Stimulated activated CD4-positive, alpha-beta T cell treated with anti-CD3 and anti-CD28 coated beads, Interleukin-12 subunit alpha, Interleukin-12 subunit beta, amount 100 ng/mL, for 4 hours (primary cell): ENCODE measurements around the gene CRABP1.

Experiments used
- DNase-seq: peaks from one replicate; pipeline ENCODE4 v3.0.0-alpha.2; 2020

CRABP1 gene

GRCh38 chr15:78340231-78341056 lies at the start of gene CRABP1:
Gene CRABP1, plus strand, starts transcription at chr15:78340353. Its CDS starts 76 bp downstream, at chr15:78340429.
- DNase-seq: no peak

GRCh38 chr15:78291052-78291451 lies 49.1 kb upstream of the CRABP1 start:
- no peak for DNase-seq

GRCh38 chr15:78291698-78292097 lies 48.5 kb upstream of the CRABP1 start:
- no peak for DNase-seq

- no peak for DNase-seq
These were observed 47.9 kb upstream of the CRABP1 start for GRCh38 chr15:78292219-78292618.

- DNase-seq: peak; percentile 89
These were observed 40.8 kb upstream of the CRABP1 start, which contains the start of gene SKIC8 for GRCh38 chr15:78299101-78299930. Gene SKIC8, minus strand, starts transcription at chr15:78299609. Its CDS starts 3,923 bp downstream, at chr15:78295686.

GRCh38 chr15:78301326-78301725 lies 38.8 kb upstream of the CRABP1 start:
- no peak for DNase-seq

GRCh38 chr15:78301828-78302227 lies 38.3 kb upstream of the CRABP1 start:
- no peak for DNase-seq

- no peak for DNase-seq
These were observed 37.4 kb upstream of the CRABP1 start for GRCh38 chr15:78302579-78303312.

GRCh38 chr15:78304216-78305066 lies 35.7 kb upstream of the CRABP1 start:
- DNase-seq: no peak

- no peak for DNase-seq
These were observed 33.9 kb upstream of the CRABP1 start for GRCh38 chr15:78306176-78306774.

- DNase-seq: no peak
These were observed 32.2 kb upstream of the CRABP1 start for GRCh38 chr15:78307976-78308375.

- peak; percentile 40 for DNase-seq
These were observed 31.6 kb upstream of the CRABP1 start for GRCh38 chr15:78308422-78309032.

- no peak for DNase-seq
These were observed 28.9 kb upstream of the CRABP1 start for GRCh38 chr15:78311292-78311691.

GRCh38 chr15:78312536-78312935 lies 27.6 kb upstream of the CRABP1 start:
- DNase-seq: no peak

GRCh38 chr15:78312957-78313356 lies 27.2 kb upstream of the CRABP1 start:
- no peak for DNase-seq

GRCh38 chr15:78313383-78313782 lies 26.8 kb upstream of the CRABP1 start:
- DNase-seq: no peak

GRCh38 chr15:78314181-78314581 lies 26.0 kb upstream of the CRABP1 start:
- no peak for DNase-seq

GRCh38 chr15:78315686-78316282 lies 24.4 kb upstream of the CRABP1 start:
- DNase-seq: no peak

GRCh38 chr15:78316283-78317083 lies 23.7 kb upstream of the CRABP1 start:
- no peak for DNase-seq
